ENCODE data around the gene SMURF2. TPM values are rescaled to one million over a fixed set of nuclear protein-coding genes. Genes with fewer than 3 reads are reported as not detected.
A peak's percentile ranks its signal among the peaks of the same experiment; 100 is the strongest.

SMURF2 gene
- total and polyA plus RNA-seq, 9 of the 15 experiments (the other 6 are each of a cell fraction or from before 2014, with no cell fraction given), result 3.8 to 22.0 (median 14.8) TPM

- Histone ChIP-seq H3K4me3 (no peak overlapping the region), H3K27ac (ENCODE audit: extremely low read depth, low read depth, low read length) (0 out of 3 replicates have a peak overlapping the region, but pooled peaks have one; percentile 9), H4K20me1 (replicated peaks; ENCODE audit: control insufficient read depth, insufficient read depth, low read length) (no peaks in the 10 kb centered on the region), H3K79me2 (ENCODE audit: control insufficient read depth, insufficient read depth, low read length) (peaks cover 62% of the 10 kb centered on the region), H3K27me3 (ENCODE audit: control insufficient read depth in 2 of 2, insufficient read depth in 2 of 2, low read length in 2 of 2) (no peaks in the 10 kb centered on the region), H3K9me1 (ENCODE audit: control insufficient read depth, insufficient read depth, low read length) (no peaks in the 10 kb centered on the region), H2AFZ (ENCODE audit: low read depth, low read length) (peak overlapping the region; percentile 13; the same call in 1 of the 2 replicates), H3K4me2 (ENCODE audit: insufficient read depth, low read length) (no peak overlapping the region), H3K36me3 (ENCODE audit: control insufficient read depth, insufficient read depth, low read length) (peaks cover 1% of the 10 kb centered on the region; the same call in 1 of the 3 replicates), H3K9ac (ENCODE audit: insufficient read depth in 1 of 2, low read depth in 2 of 2, low read length in 2 of 2) (peak overlapping the region in 1 of 2 experiments; percentile 13; a peak in 3 of 4 replicates), H3K9me3 (replicated peaks; ENCODE audit: control insufficient read depth, insufficient read depth, low read depth, low read length) (no peaks in the 10 kb centered on the region), H3K4me1 (replicated peaks in 1 of 2; ENCODE audit: control insufficient read depth in 2 of 2, insufficient read depth in 2 of 2, low read length in 2 of 2) (peaks cover 2 to 13% of the 10 kb centered on the region in 2 experiments; a peak in 3 of 5 replicates)
- ChIA-PET POLR2A (interaction anchor here (0.5 to 1.4 kb wide), 2 partner anchors 148 kb away, joined by 3 to 8 read pairs; partner anchors contain the start of genes CEP95 and DDX5), CTCF (ENCODE audit: low intra/inter-chr PET ratio) (no interaction called here)
- in situ Hi-C loops (cut with MboI) (loop anchor here (5.0 to 10.0 kb wide), 2 partner anchors 231 to 329 kb away; no protein-coding TSS in a partner anchor), intact Hi-C loops (cut with micrococcal nuclease) (no loop called here)
- FAIRE-seq, result no peak
- ATAC-seq, result peak; percentile 51
- no TSS peak for BruUV-seq (replicated peaks)
- DNase-seq (ENCODE audit: extremely low read depth in 1 of 4, low spot score in 3 of 4), result no peak
- WGBS (ENCODE audit: insufficient coverage, low coverage, missing lambda C conversion rate), result 49% methylated on average over 6 of the region's 6 CpGs
- TF ChIP-seq IRF9 (tag; IDR thresholded peaks at IDR 0.05) (0 out of 2 replicates have a peak, but pooled peaks have one; percentile 33), EP400 (IDR thresholded peaks at IDR 0.05) (peak; percentile 71), CEBPB (tag; IDR thresholded peaks at IDR 0.05) (peak; percentile 84), ZSCAN32 (CRISPR knock-in tag; IDR thresholded peaks at IDR 0.05) (peak; percentile 74), ATF3 (IDR thresholded peaks at IDR 0.05) (peak; percentile 90), ATF3 (CRISPR knock-in tag; conservative IDR thresholded peaks at IDR 0.05) (no peak), ATF7 (IDR thresholded peaks at IDR 0.05) (peak; percentile 71; the same call in 1 of the 2 replicates), JUND (IDR thresholded peaks at IDR 0.05; ENCODE audit: borderline replicate concordance, low read depth, low read length) (peak; percentile 43), JUND (tag; IDR thresholded peaks at IDR 0.05; ENCODE audit: borderline replicate concordance, low read depth, low read length) (no peak), CEBPG (CRISPR knock-in tag; IDR thresholded peaks at IDR 0.05) (peak; percentile 94), CEBPG (tag; conservative IDR thresholded peaks at IDR 0.05 in 1 of 2, IDR thresholded peaks at IDR 0.05 in 1 of 2) (peak; percentile 93 to 97), ZNF384 (IDR thresholded peaks at IDR 0.05; ENCODE audit: low read depth, low read length) (0 out of 2 replicates have a peak, but pooled peaks have one; percentile 11), MYBL2 (IDR thresholded peaks at IDR 0.05; ENCODE audit: low read depth) (0 out of 2 replicates have a peak, but pooled peaks have one; percentile 23), MYBL2 (CRISPR knock-in tag; IDR thresholded peaks at IDR 0.05; ENCODE audit: borderline replicate concordance) (no peak), RBBP5 (IDR thresholded peaks at IDR 0.05; ENCODE audit: borderline replicate concordance, insufficient read depth, low read length, poor library complexity, severe bottlenecking) (no peak), MAX (CRISPR knock-in tag; IDR thresholded peaks at IDR 0.05) (no peak), ATF4 (CRISPR knock-in tag; IDR thresholded peaks at IDR 0.05) (peak; percentile 85), C11orf30 (IDR thresholded peaks at IDR 0.05; ENCODE audit: low read depth) (no peak), CHD2 (IDR thresholded peaks at IDR 0.05; ENCODE audit: low read depth, low read length) (no peak), RFX5 (IDR thresholded peaks at IDR 0.05; ENCODE audit: low read depth, low read length) (no peak)
These were observed 8.7 kb downstream of the SMURF2 start for GRCh38 chr17:64653325-64653984.

Data from K562 (cell line).